GM10266 (cell line): ENCODE data around the gene CCR4.
"Not testable (repeated sequence)": the region's sequence is repeated elsewhere in the genome, so short reads cannot be mapped to it uniquely, and the experiment has no call there.

Source experiments
- DNase-seq: peaks from one replicate; pipeline ENCODE4 v3.0.0; 2012; ENCODE audit errors: extremely low spot score
- CTCF ChIP-seq: IDR thresholded peaks from 2 replicates; pipeline ENCODE4 v1.5.1; 2012; ENCODE audit warnings: mild to moderate bottlenecking, low read depth; ENCODE audit not compliant: control insufficient read depth, insufficient read depth; ENCODE audit errors: missing control alignments

CCR4 gene

GRCh38 chr3:32951410-32951811, at the start of gene CCR4:
Gene CCR4, plus strand, starts transcription at chr3:32951644. Its CDS starts 1,779 bp downstream, at chr3:32953423.
- no peak for DNase-seq
- TF ChIP-seq CTCF, result no peak

GRCh38 chr3:32902887-32903371, 48.5 kb upstream of the CCR4 start:
- TF ChIP-seq CTCF, result peak; percentile 63
- DNase-seq, result not testable (repeated sequence)

GRCh38 chr3:32903953-32904352, 47.5 kb upstream of the CCR4 start:
- no peak for TF ChIP-seq CTCF
- DNase-seq, result no peak

GRCh38 chr3:32909999-32910398, 41.4 kb upstream of the CCR4 start:
- no peak for TF ChIP-seq CTCF
- DNase-seq, result no peak

GRCh38 chr3:32910954-32911353, 40.5 kb upstream of the CCR4 start:
- no peak for DNase-seq

GRCh38 chr3:32912046-32912445, 39.4 kb upstream of the CCR4 start:
- DNase-seq, result no peak
- no peak for TF ChIP-seq CTCF

More at GRCh38 chr3:32910954-32911353, 40.5 kb upstream of the CCR4 start:
- TF ChIP-seq CTCF, result no peak

GRCh38 chr3:32913790-32914446, 37.5 kb upstream of the CCR4 start:
- TF ChIP-seq CTCF, result no peak
- no peak for DNase-seq
